ENCODE results near the gene IL33.

DNA sequence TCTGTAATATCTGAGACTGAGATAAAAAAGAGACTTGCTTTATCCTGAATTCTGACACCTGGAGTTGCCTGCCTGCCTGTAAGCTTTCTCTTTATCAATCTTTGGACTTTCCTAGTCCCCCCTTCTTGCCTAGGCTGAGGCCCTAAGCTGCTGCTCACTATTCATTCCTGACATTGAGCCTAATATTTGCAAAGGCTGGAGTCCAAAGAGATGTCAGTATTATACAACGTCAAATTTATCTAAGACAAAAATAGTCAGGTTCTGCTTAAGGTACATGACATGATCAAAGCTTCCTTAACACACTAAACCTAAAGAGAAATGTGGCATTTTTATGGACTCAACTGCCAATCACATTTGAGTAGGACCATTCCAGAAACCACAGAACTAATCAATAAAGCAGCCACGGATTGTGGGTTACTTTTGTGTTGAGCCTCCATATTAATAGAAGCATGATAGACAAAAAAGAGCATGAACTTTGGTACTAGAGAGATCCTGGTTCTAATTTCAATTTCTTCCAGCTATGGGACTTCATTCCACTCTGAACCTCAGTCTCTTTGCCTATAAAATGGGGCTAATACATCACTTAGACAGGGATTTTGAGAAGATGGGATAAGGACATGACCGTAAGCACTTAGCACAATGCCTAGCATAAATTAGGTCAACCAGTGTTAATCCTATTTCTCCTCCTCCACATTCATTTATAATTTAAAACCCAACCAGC lies 56.1 kb downstream of the IL33 start:
- TF ChIP-seq, protein P1, sequence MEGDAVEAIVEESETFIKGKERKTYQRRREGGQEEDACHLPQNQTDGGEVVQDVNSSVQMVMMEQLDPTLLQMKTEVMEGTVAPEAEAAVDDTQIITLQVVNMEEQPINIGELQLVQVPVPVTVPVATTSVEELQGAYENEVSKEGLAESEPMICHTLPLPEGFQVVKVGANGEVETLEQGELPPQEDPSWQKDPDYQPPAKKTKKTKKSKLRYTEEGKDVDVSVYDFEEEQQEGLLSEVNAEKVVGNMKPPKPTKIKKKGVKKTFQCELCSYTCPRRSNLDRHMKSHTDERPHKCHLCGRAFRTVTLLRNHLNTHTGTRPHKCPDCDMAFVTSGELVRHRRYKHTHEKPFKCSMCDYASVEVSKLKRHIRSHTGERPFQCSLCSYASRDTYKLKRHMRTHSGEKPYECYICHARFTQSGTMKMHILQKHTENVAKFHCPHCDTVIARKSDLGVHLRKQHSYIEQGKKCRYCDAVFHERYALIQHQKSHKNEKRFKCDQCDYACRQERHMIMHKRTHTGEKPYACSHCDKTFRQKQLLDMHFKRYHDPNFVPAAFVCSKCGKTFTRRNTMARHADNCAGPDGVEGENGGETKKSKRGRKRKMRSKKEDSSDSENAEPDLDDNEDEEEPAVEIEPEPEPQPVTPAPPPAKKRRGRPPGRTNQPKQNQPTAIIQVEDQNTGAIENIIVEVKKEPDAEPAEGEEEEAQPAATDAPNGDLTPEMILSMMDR (conservative IDR thresholded peaks at IDR 0.05): no peak
- TF ChIP-seq EZH2 (IDR thresholded peaks at IDR 0.05; ENCODE audit: low read depth): no peak

All from PC-9 (cell line).